Measurements from ENCODE around the gene MRPS30.
"Not testable (repeated sequence)": the region's sequence is repeated elsewhere in the genome, so short reads cannot be mapped to it uniquely, and the experiment has no call there.

MRPS30 gene

DNA sequence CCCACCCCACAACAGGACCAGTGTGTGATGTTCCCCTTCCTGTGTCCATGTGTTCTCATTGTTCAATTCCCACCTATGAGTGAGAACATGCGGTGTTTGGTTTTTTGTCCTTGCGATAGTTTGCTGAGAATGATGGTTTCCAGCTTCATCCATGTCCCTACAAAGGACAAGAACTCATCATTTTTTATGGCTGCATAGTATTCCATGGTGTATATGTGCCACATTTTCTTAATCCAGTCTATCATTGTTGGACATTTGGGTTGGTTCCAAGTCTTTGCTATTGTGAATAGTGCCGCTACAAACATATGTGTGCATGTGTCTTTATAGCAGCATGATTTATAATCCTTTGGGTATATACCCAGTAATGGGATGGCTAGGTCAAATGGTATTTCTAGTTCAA lies 15.9 kb downstream of the MRPS30 start:
- not testable (repeated sequence) for DNase-seq

- no peak for DNase-seq
Measured at GRCh38 chr5:44827681-44828080, 18.9 kb downstream of the MRPS30 start.

DNA sequence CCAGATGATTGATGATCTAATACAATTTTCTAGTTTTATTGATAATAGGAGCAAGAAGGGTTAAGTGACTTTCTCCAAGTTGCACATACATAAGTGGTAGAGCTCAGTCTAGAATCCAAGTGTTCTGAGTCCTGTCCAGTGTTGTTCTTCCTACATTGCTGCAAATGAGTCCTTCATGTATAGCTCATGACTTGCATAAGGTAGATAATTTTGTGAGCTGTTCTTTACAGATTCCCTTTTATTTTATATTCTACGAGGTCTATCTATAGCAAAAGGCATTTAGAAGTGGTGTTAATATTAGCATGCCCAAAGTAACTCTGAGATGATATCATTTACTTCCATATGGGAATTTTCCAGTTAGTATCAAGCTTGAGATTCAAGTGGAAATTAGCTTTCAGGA lies 20.0 kb downstream of the MRPS30 start:
- no peak for DNase-seq

GRCh38 chr5:44830951-44831350 lies 22.2 kb downstream of the MRPS30 start:
- no peak for DNase-seq

DNA sequence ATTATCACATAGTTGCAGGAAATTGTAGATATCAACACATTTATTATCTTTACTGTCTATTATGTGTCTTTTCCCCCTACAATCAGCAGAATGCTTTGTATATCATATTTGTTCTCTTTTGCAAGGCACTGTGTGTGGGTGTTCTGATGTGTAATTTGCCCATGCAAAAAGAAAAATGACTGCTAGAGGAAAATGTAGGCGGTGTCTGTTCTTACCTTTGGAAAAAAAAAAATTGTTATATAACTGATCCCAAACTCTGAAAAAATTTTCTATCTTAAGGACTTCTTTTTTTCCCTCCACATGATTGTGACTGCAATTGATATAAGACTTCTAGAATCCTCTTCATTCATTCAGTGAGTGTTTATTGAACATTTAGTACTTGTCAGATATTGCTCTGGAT lies 24.5 kb downstream of the MRPS30 start:
- no peak for DNase-seq

GRCh38 chr5:44835693-44836092 lies 26.9 kb downstream of the MRPS30 start:
- no peak for DNase-seq

- no peak for DNase-seq
Measured at GRCh38 chr5:44839018-44839681, 30.4 kb downstream of the MRPS30 start.

GRCh38 chr5:44842496-44843282 lies 33.9 kb downstream of the MRPS30 start:
- no peak for DNase-seq

DNA sequence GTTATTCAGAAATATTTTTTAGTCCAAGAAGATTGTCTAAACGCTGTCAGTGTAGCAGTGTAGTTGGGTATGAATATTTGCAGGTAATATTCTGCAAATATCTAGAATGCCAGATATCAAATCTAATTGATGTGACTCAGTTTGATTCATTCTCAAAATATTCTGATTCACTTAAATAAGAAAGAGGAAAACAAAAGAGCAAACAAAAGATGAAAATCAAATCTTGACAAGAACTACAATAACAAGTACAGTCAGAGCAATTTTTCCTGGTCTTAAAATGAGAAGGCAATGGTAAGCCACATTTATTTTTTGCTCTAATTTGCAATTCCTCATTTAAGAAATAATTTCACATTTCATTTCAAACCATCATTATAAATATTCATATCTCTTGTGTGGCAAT lies 36.0 kb downstream of the MRPS30 start:
- no peak for DNase-seq

- DNase-seq = no peak
Measured at GRCh38 chr5:44845777-44846176, 37.0 kb downstream of the MRPS30 start.

GRCh38 chr5:44847206-44847852 lies 38.6 kb downstream of the MRPS30 start:
- DNase-seq = no peak

GRCh38 chr5:44860267-44860666 lies 51.5 kb downstream of the MRPS30 start:
- DNase-seq = no peak

DNA sequence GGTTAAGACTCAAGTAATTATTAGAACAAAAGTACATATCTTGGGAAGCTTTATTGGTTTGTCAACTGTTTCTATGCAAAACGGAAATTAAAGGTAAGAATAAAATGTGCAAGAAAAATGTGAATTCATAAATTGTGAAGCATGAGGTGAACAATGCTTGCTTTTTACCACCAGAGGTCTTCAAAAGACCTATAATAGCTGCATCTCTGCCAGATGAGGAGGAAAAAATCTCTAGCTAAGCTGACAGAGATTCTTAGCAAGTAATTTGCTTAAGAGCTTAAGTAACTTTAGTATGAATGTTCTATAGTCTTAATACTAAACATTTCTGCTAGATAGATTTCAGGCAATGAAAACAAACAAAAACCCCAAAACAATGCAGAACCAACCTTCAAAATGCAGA lies 54.1 kb downstream of the MRPS30 start:
- DNase-seq = no peak

Data from NCI-H510A treated with DMSO at 0.1 percent for 48 hours (cell line).